GM19239 (cell line): ENCODE results near the gene FKBP1A.
A peak's percentile ranks its signal among the peaks of the same experiment; 100 is the strongest.
"Not testable (repeated sequence)": the region's sequence is repeated elsewhere in the genome, so short reads cannot be mapped to it uniquely, and the experiment has no call there.

Experiments
- DNase-seq: peaks from one replicate; pipeline ENCODE4 v3.0.0; 2011; ENCODE audit warnings: low spot score; ENCODE audit not compliant: insufficient read length
- FAIRE-seq: peaks from 2 replicates; lab custom pipeline; 2011; peaks lifted over from hg19 to GRCh38; lab: Jason Lieb, UNC

Gene FKBP1A

GRCh38 chr20:1369970-1370369 is 22.9 kb downstream of the FKBP1A start:
- no peak for FAIRE-seq
- DNase-seq, result no peak

GRCh38 chr20:1368448-1369199 is 24.2 kb downstream of the FKBP1A start:
- DNase-seq (no peak), FAIRE-seq (no peak)

DNA sequence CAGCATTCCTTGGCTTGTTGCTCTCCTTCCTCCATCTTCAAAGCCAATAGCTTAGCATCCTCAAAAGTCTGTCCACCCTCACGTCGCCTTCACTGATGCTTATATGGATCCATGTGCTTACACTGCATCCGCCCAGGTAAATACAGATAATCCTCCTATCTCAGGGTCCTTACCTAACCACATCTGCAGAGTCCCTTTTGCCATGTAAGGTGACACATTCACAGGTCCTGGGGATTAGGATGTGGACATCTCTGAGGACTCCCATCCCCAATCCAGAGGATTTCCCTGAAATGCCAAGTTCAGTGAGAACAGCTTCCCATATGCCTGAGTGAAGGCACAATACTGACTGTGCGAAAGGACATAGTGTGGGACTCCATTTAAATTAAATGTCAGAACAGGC is 25.4 kb downstream of the FKBP1A start:
- DNase-seq (no peak), FAIRE-seq (no peak)

GRCh38 chr20:1364106-1364505 is 28.7 kb downstream of the FKBP1A start:
- FAIRE-seq, result no peak
- DNase-seq, result no peak

- DNase-seq (no peak), FAIRE-seq (no peak)
Observed at GRCh38 chr20:1363522-1363921, 29.3 kb downstream of the FKBP1A start.

- FAIRE-seq, result no peak
- no peak for DNase-seq
Observed at GRCh38 chr20:1362484-1362883, 30.4 kb downstream of the FKBP1A start.

DNA sequence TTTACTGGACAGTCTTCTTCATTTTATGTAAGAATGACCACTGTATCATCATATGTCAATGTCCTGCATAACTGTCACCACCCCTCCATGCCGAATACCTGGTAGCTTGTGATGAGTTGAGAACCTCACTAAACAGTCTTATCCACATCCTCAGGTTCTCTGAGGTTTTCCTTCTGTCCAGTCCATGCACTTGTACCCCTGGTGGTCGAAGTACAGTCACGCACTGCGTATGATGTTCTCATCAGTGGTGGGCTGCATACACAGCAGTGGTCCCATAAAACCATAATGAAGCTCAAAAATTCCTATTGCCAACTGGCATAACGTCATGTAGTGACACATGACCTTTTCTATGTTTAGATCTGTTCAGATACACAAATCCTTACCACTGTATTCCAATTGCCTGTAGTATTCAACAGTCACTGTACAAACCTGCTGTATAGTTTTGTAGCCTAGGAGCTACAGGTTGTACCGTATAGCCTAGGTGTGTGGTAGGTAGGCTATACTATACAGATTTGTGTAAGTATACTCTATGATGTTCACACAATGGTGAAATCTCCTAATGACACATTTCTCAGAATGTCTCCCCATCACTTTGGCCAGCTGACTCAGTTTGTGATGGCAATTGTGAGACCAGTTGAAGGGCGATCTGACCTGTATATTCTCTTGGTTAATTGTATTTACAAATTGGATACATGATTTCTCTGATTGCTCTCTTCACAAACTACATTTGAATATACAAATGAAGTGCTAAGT is 32.6 kb downstream of the FKBP1A start:
- DNase-seq (no peak), FAIRE-seq (no peak)

DNA sequence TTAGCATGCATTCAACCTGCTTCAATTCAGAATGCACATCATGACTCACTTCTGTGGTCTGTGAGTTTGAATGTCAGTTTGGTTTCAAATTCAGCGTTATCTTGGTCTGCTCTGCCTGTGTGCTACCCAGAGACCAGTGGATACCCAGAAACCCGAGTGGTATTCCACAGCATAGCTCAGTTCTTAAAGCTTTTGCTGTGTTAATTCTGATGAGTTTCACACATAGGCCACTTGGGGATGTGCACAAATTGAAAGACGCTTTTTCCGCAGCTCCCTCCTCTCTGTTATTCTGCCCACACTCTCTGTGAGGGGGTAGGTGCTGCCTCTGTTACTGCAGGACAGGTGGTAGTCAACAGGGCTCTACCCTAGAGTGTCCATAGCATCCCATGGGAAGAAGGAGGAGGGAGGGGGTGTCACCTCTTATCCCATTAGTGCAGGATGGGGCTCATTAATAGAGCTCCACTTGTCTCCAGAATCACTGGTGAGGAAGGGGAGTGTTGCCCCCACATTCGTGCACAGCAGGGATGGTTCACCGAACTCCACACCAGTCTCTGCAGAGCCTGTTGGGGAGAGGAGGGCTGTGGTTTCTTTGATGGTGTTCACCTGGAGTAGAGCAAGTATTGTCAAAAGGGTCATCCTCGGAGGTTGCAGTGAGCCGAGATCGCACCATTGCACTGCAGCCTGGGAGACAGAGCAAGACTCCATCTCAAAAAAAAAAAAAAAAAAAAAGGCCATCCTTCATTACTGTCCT is 34.8 kb downstream of the FKBP1A start:
- no peak for DNase-seq
- FAIRE-seq, result no peak

GRCh38 chr20:1353956-1354355 is 38.9 kb downstream of the FKBP1A start:
- DNase-seq, result no peak
- FAIRE-seq, result peak; percentile 26

GRCh38 chr20:1346315-1346969 is 46.4 kb downstream of the FKBP1A start:
- FAIRE-seq (peak; percentile 53), DNase-seq (no peak)

- DNase-seq (no peak), FAIRE-seq (no peak)
Observed at GRCh38 chr20:1345756-1346093, 47.1 kb downstream of the FKBP1A start.

- no peak for DNase-seq
- FAIRE-seq, result no peak
Observed at GRCh38 chr20:1345030-1345755, 47.7 kb downstream of the FKBP1A start.

DNA sequence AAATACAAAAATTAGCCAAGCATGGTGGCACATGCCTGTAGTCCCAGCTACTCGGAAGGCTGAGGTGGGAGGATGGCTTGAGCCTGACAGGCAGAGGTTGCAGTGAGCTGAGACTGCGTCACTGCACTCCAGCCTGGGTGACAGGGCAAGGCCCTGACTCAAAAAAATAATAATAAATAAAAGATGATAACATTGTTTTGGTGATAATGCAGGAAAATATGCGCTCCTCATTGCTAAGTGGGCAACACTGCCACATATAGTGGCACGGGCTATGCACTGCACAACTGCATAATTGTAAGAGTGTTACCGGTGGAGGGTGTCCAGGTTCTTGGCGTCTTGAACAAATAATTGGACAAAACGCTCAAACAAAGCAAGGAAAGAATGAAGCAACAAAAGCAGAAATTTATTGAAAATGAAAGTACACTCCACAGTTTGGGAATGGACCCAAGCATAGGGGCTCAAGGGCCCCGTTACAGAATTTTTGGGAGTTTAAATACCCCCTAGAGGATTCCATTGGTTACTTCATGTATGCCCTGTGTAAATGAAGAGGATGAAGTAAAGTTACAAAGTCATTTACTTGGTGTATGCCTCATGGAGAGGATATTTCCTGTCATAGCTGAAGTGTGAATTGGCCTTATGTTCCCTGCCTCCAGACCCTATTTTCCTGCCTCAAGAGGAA is 49.3 kb downstream of the FKBP1A start:
- not testable (repeated sequence) for FAIRE-seq, DNase-seq

GRCh38 chr20:1341561-1342265 is 51.1 kb downstream of the FKBP1A start:
- FAIRE-seq (no peak), DNase-seq (no peak)

GRCh38 chr20:1338801-1339200 is 54.1 kb downstream of the FKBP1A start:
- no peak for FAIRE-seq
- no peak for DNase-seq

GRCh38 chr20:1338096-1338495 is 54.8 kb downstream of the FKBP1A start:
- DNase-seq (no peak), FAIRE-seq (no peak)

- FAIRE-seq (no peak), DNase-seq (no peak)
Observed at GRCh38 chr20:1337441-1337840, 55.4 kb downstream of the FKBP1A start.

DNA sequence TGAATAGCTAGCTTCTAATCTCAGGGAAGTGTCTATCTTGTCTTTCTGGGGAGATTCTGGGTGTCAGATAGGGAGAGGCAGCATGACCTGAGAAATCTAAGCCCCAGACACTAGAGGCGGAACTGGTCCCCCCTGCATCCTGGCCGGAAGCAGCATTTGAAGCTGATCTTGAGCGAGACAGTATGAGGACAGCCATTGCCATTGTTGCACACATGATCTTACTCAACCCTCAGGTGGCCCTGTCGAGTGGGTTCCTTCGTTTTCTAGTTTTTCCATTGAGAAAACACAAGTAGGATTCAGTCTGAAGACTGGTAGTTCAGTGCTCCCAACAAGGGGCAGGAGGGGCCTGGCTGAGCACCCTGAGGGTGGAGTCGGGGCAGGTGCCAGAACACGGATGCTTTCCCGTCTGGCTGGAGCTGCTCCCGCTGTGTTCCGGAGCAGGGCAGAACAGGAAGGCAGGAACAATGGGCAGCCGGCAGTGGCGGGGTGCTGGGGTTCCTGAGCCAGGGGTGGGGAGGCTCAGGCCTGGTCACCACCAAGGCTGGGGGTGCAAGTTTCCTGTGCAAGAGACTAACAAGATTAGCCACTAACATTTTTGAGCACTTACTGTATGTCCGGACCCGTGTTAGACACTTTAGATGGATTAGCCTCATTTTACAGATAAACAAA is 56.0 kb downstream of the FKBP1A start:
- no peak for FAIRE-seq
- DNase-seq, result no peak
